Stimulated activated CD8-positive, alpha-beta memory T cell treated with anti-CD3 and anti-CD28 coated beads, Interleukin-2, amount 100 ng/mL, for 48 hours (primary cell): Measurements from ENCODE around the gene MAGI1.
"Not testable (repeated sequence)": the region's sequence is repeated elsewhere in the genome, so short reads cannot be mapped to it uniquely, and the experiment has no call there.

Experiments used
- DNase-seq, 2 donors: peaks; one replicate each; pipeline ENCODE4 v3.0.0-alpha.2; 2020; ENCODE audit warnings: low read depth in 2 of 2

MAGI1 gene

GRCh38 chr3:65748326-65748725 is 290.4 kb downstream of the MAGI1 start:
- no peak for DNase-seq

GRCh38 chr3:65746848-65747247 is 291.9 kb downstream of the MAGI1 start:
- no peak for DNase-seq

GRCh38 chr3:65745306-65745705 is 293.4 kb downstream of the MAGI1 start:
- no peak for DNase-seq

- no peak for DNase-seq
Observed at GRCh38 chr3:65742914-65743313, 295.8 kb downstream of the MAGI1 start.

GRCh38 chr3:65741540-65741939 is 297.2 kb downstream of the MAGI1 start:
- DNase-seq: no peak

GRCh38 chr3:65739901-65740541 is 298.7 kb downstream of the MAGI1 start:
- no peak for DNase-seq

GRCh38 chr3:65734792-65735191 is 303.9 kb downstream of the MAGI1 start:
- no peak for DNase-seq

GRCh38 chr3:65734382-65734781 is 304.3 kb downstream of the MAGI1 start:
- DNase-seq: no peak

- DNase-seq: no peak
Observed at GRCh38 chr3:65733459-65733858, 305.3 kb downstream of the MAGI1 start.

GRCh38 chr3:65732051-65732935 is 306.4 kb downstream of the MAGI1 start:
- no peak for DNase-seq

- no peak for DNase-seq
Observed at GRCh38 chr3:65730449-65730848, 308.3 kb downstream of the MAGI1 start.

- DNase-seq: no peak
Observed at GRCh38 chr3:65729973-65730372, 308.7 kb downstream of the MAGI1 start.

- no peak for DNase-seq
Observed at GRCh38 chr3:65729555-65729954, 309.2 kb downstream of the MAGI1 start.

GRCh38 chr3:65728138-65728537 is 310.6 kb downstream of the MAGI1 start:
- DNase-seq: no peak

GRCh38 chr3:65723985-65724384 is 314.7 kb downstream of the MAGI1 start:
- no peak for DNase-seq

GRCh38 chr3:65723011-65723410 is 315.7 kb downstream of the MAGI1 start:
- no peak for DNase-seq

- DNase-seq: no peak
Observed at GRCh38 chr3:65720989-65721737, 317.6 kb downstream of the MAGI1 start.

- DNase-seq: not testable (repeated sequence)
Observed at GRCh38 chr3:65719639-65720038, 319.1 kb downstream of the MAGI1 start.

GRCh38 chr3:65717676-65718346 is 320.9 kb downstream of the MAGI1 start:
- DNase-seq: no peak

- no peak for DNase-seq
Observed at GRCh38 chr3:65716071-65716751, 322.5 kb downstream of the MAGI1 start.

GRCh38 chr3:65714134-65714533 is 324.6 kb downstream of the MAGI1 start:
- no peak for DNase-seq
